Body of pancreas (tissue), 4 donors: ENCODE results near the gene SPTSSA. TPM values are rescaled to one million over a fixed set of nuclear protein-coding genes. Genes with fewer than 3 reads are reported as not detected.
"Not testable (repeated sequence)": the region's sequence is repeated elsewhere in the genome, so short reads cannot be mapped to it uniquely, and the experiment has no call there.

Source experiments
- ATAC-seq: fragments of 150-250 bp; one replicate; pipeline ENCODE4 v1.9.1; 2016
- DNase-seq, 4 donors: peaks; one replicate each; pipeline ENCODE4 v3.0.0-alpha.2; 2019
- H3K27ac ChIP-seq, 4 donors: fragments of 200-600 bp; sonication (generic); 1 replicate in 3 of 4; 2 replicates in 1 of 4; pipeline versions ENCODE4 v1.5.1 to v1.6.1; 2016 to 2019; ENCODE audit warnings: mild to moderate bottlenecking in 1 of 4, mixed read lengths in 1 of 4, moderate library complexity in 1 of 4
- H3K27me3 ChIP-seq, 2 donors: fragments of 200-600 bp; sonication (generic); one replicate each; pipeline ENCODE4 v1.6.0; 2016; ENCODE audit warnings: mild to moderate bottlenecking in 1 of 2
- H3K36me3 ChIP-seq, 2 donors: fragments of 200-600 bp; sonication (generic); replicated peaks in 1 of 2; 2 replicates each; pipeline ENCODE4 v1.5.1; 2016; ENCODE audit warnings: low read depth in 2 of 2; ENCODE audit not compliant: insufficient read depth in 1 of 2
- H3K4me1 ChIP-seq: fragments of 200-600 bp; sonication (generic); one replicate; pipeline ENCODE4 v1.6.0; 2016
- H3K4me3 ChIP-seq, 2 donors: fragments of 200-600 bp; sonication (generic); 1 replicate in 1 of 2; 2 replicates in 1 of 2; pipeline ENCODE4 v1.5.1; 2016 to 2019
- H3K9me3 ChIP-seq, 3 donors: fragments of 200-600 bp; sonication (generic); 1 replicate in 2 of 3; 2 replicates in 1 of 3; pipeline ENCODE4 v1.5.1; 2016
- CTCF ChIP-seq, 7 experiments: fragments of 450-650 bp in 4 of 7; fragments of 200-600 bp in 3 of 7; sonication (generic) in 3 of 7; IDR thresholded peaks; one replicate each; pipeline ENCODE4 v1.5.1; 2016 to 2019; ENCODE audit warnings: antibody characterized with exemption in 7 of 7
- POLR2A ChIP-seq, 3 donors: fragments of 450-650 bp; IDR thresholded peaks; one replicate each; pipeline ENCODE4 v1.6.1; 2016; ENCODE audit warnings: antibody characterized with exemption in 3 of 3, mild to moderate bottlenecking in 2 of 3
- WGBS, 2 donors: methylation state at CpG; one replicate each; pipeline ENCODE4 v1.1.5; 2017; 5-methylcytosine and 5-hydroxymethylcytosine counted together
- intact Hi-C: fragments of 100-400 bp; cut with DNase I; formaldehyde crosslinking; loops from one replicate; pipeline ENCODE4 v1.15.1; 2023
- total RNA-seq, 2 donors: library from RNA; depleted of rRNA; stranded (reverse); fragments of >200 nt; gene quantifications; one replicate each; pipeline ENCODE4 v1.1.0, GENCODE V29; 2016

Gene SPTSSA
- total RNA-seq = 10 to 100 TPM; 10.5 to 14.5 TPM

- peak; percentile 98 for ATAC-seq
- Histone ChIP-seq H3K4me3 (peak within 1 kb of the TSS; percentile 29 to 61), H3K9me3 (no peaks in the 10 kb centered on the region), H3K27ac (peak within 1 kb of the TSS; percentile 84 to 93 (median 91)), H3K4me1 (peaks cover 24% of the 10 kb centered on the region), H3K27me3 (no peaks in the 10 kb centered on the region), H3K36me3 (no peaks in the 10 kb centered on the region)
- intact Hi-C loops = no loop called here
- WGBS, 2 donors = 0 to 2% methylated on average over 6 to 32 of the region's 82 CpGs
- DNase-seq = peak; percentile 89 to 92 (median 90)
- TF ChIP-seq POLR2A (IDR thresholded peaks at IDR 0.05) (peak; percentile 86 to 89 (median 88)), CTCF (IDR thresholded peaks at IDR 0.05) (no peak)
Measured at GRCh38 chr14:34462132-34462893, at the start of gene SPTSSA. SPTSSA (minus strand) TSS chr14:34462240; CDS start chr14:34462207, 33 bp downstream.

GRCh38 chr14:34507884-34508283 is 45.8 kb upstream of the SPTSSA start:
- Histone ChIP-seq H3K4me1 (no peaks in the 10 kb centered on the region), H3K36me3 (no peaks in the 10 kb centered on the region), H3K27ac (no peak overlapping the region), H3K27me3 (no peaks in the 10 kb centered on the region), H3K4me3 (no peak overlapping the region), H3K9me3 (no peaks in the 10 kb centered on the region)
- intact Hi-C loops = no loop called here
- DNase-seq (no peak), ATAC-seq (no peak)
- WGBS, 2 donors = 94 to 95% methylated on average over 7 to 11 of the region's 11 CpGs
- TF ChIP-seq CTCF (IDR thresholded peaks at IDR 0.05) (no peak), POLR2A (IDR thresholded peaks at IDR 0.05) (no peak)

GRCh38 chr14:34507459-34507858 is 45.4 kb upstream of the SPTSSA start:
- Histone ChIP-seq H3K9me3 (no peaks in the 10 kb centered on the region), H3K36me3 (no peaks in the 10 kb centered on the region), H3K27me3 (no peaks in the 10 kb centered on the region), H3K4me1 (no peaks in the 10 kb centered on the region), H3K27ac (no peak overlapping the region), H3K4me3 (no peak overlapping the region)
- TF ChIP-seq POLR2A (IDR thresholded peaks at IDR 0.05) (no peak), CTCF (IDR thresholded peaks at IDR 0.05) (no peak)
- 82 to 84% methylated on average over 9 of the region's 9 CpGs for WGBS, 2 donors
- intact Hi-C loops = no loop called here
- DNase-seq (no peak), ATAC-seq (no peak)

- H3K9me3 ChIP-seq, intact Hi-C loops, H3K4me1 ChIP-seq, ATAC-seq, H3K27me3 ChIP-seq, DNase-seq, H3K36me3 ChIP-seq, H3K4me3 ChIP-seq, H3K27ac ChIP-seq: not testable (repeated sequence)
- 83 to 89% methylated on average over 5 of the region's 5 CpGs for WGBS, 2 donors
Measured at GRCh38 chr14:34505124-34505491, 43.1 kb upstream of the SPTSSA start.

GRCh38 chr14:34504027-34504426 is 42.0 kb upstream of the SPTSSA start:
- ATAC-seq, H3K27me3 ChIP-seq, H3K4me1 ChIP-seq, H3K9me3 ChIP-seq, DNase-seq, intact Hi-C loops, H3K36me3 ChIP-seq, H3K4me3 ChIP-seq, H3K27ac ChIP-seq: not testable (repeated sequence)
- WGBS, 2 donors = 78 to 93% methylated on average over 9 of the region's 9 CpGs
